HG02623 (cell line): Measurements from ENCODE around the gene ITGA7.

Experiments
- ATAC-seq: cut with Tn5 transposase; IDR thresholded peaks from one replicate; pipeline ENCODE4 v1.9.1; 2021; ENCODE audit warnings: moderate library complexity; ENCODE audit not compliant: unreplicated experiment

The ITGA7 gene

DNA sequence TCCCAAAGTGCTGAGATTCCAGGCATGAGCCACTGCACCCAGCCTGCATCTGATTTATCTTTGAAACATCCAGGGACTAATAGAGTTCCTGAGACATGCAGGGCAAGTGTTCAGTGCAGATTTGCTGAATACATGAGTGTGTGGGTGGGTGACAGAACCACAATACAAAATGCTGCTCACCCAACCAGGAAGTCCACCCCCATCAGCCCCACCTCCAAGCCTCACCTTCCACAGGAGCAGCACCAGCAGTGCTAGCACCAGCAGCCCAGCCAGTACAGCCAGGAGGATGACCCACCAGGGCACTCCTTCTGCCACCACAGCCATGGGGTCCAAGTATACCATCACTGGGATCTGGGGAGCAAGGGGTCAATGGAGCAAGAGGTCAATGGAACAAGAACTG lies 20.0 kb downstream of the ITGA7 start:
- no peak for ATAC-seq

DNA sequence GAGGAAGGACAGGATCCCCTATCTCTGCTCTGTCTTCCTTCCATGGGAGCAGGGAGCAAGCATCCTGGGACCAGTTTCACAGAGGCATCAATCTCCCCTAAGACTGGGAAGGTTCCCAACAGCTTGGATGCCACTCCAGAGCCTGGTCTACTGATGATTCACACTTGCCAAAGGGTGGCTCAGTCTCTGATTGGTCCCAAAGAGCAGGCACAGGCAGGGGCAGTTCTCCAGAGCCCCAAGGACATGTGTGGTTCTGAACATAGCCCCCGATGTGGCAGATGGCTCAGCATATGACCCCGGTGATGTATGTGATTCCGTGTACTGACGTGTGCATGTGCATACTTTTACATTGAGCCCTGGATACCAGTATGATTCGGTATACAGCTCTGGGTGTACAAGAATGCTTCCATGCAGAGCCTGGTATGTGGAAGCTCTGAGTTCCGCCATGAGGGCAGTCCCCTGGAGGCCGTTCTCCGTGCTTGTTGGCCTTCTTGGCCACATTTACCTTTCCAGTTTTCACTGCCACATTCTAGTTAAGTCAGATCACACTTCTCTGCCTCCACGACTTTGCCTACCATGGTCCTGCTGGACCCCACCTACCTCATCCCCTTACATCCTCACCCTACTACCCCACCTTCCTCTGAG lies 21.2 kb downstream of the ITGA7 start:
- ATAC-seq: no peak

DNA sequence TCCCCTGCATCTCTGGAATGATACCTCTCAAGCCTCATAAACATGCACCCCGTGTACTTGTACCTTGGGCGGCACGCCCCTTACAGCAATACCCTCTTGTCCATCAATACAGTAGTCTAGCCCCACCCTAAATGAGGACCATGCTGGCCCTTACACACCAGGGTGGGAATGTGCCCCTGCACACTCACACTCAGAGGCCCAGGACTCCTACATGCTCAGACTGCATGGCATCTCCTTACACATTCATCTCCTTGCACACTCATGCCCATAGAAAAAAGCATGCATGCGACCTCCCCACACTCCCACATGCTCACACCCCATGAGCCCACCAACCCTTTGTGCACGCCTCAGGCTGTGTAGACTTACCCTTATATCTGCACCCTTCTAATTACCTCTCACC lies 22.0 kb downstream of the ITGA7 start:
- no peak for ATAC-seq

DNA sequence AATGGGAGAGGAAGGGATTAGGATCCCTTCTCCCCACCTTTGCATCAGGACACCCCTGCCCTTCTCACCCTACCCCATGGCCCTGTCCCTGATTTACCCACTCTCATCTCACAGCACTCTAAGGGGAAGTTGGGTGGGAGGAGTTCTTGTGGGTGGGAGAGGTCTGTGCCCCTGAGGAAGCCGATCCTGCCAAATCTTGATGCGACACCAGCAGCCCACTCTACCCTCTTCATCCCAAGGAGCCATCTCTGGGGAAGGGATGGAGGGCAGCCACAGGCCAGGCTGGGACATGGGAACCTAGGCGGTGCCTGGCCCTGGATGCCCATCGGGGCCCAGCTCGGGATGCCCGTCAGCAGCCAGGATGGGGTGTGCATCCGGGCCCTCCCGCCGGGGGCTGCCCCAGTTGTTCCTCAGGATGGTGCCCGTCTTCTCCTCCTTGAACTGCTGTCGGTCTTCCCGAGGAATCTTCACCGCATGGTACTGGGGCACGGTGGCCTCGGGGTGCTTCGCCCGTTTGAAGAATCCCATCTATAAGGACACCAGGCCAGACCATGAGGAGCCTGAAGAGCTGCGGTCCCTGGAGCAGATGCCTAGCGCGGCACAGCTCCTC lies 22.8 kb downstream of the ITGA7 start:
- no peak for ATAC-seq

DNA sequence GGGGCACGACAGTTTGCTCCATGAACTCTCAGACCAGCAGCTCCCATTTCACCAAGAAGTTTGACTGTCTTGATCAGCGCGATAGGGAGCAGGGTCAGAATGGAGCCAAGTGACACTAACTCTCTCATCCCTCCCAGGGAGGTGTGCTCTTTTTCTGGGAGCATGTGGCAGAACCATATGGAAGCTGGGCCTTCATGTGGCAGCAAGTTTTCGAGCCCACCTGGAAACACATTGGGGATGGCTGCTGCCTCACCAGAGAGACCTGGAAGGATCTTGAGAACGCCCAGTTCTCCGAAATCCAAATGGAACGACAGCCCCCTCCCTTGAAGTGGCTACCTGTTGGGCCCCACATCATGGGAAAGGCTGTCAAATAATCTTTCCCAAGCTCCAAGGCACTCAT lies 24.0 kb downstream of the ITGA7 start:
- ATAC-seq: no peak

DNA sequence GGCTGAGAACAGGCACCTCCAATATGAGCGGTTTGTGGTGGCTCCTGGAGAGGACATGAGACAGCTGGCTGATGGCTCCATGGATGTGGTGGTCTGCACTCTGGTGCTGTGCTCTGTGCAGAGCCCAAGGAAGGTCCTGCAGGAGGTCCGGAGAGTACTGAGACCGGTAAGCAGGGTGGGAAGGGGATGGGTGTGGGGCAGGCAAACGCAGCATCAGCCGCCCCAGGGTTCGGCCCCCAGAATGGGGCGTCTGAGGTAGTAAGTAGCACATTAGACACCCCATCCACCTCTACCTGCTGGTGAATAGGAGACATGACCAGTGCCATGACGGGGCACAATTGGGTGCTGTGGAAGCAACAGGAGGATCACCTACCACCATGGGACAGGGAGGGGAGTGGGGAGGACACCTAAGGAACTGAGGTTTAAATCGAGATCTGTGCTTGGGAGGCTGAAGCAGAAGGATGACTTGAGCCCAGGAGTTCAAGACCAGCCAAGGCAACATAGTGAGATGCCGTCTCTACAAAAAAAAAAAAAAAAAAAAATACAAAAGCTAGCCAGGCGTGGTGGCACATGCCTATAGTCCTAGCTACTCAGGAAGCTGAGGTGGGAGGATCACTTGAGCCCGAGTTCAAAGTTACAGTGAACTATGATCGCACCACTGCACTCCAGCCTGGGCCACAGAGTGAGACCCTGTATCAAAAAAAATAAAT lies 25.5 kb downstream of the ITGA7 start:
- no peak for ATAC-seq

DNA sequence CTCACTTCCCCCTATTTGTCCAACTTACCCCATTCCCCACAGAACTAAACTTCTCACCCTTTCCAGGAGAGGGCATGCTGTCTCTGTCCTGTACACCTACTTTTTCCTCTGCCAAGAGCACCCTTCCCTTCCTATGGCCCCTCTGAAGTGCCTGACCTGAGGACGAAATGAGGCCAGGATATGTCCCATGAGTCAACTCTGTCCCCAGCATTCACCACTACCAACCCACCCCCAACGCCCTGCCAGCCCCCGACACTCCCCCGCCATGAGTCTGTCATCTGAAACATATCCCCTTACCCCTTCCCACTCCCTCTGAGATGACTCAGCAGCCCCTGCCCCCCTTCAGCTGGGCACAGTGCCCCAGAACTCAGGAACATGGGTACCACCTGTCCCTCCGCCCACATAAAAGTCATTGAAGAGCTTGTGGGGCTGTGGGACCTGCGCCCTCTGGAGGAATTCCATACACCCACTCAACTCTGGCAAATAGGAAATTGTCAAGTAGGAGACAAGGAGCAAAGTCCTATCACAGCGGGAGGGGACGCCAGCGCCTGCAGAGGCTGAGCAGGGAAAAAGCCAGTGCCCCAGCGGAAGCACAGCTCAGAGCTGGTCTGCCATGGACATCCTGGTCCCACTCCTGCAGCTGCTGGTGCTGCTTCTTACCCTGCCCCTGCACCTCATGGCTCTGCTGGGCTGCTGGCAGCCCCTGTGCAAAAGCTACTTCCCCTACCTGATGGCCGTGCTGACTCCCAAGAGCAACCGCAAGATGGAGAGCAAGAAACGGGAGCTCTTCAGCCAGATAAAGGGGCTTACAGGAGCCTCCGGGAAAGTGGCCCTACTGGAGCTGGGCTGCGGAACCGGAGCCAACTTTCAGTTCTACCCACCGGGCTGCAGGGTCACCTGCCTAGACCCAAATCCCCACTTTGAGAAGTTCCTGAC lies 26.3 kb downstream of the ITGA7 start:
- no peak for ATAC-seq

DNA sequence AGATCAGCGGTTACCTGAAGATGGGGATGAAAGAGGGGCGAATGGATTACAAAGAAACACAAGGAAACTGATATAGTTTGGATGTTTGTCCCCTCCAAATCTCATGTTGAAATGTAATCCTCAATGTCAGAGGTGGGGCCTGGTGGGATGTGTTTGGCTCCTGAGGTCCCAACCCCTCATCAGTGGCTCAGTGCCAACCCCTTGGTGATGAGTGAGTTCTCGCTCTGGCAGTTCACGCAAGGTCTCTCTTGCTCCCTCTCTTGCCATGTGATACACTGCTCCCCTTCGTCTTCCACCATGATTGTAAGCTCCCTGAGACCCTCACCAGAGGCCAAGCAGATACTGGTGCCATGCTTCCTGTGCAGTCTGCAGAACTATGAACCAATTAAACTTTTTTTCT lies 28.0 kb downstream of the ITGA7 start:
- ATAC-seq: no peak

DNA sequence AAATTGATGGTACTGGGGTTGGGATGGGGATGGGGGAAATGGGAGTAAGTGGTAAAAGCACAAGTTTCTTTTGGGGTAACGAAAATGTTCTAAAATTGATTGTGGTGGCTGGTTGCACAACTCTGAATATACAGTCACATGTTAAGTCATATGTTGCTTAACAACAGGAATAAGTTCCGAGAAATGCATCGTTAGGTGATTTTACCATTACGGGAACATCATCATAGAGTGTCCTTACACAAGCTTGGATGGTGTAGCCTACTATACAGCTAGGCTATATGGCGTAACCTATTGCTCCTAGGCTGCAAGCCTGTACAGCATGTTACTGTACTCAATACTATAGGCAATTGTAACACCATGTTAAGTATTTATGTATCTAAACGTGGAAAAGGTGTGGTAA lies 31.0 kb downstream of the ITGA7 start:
- no peak for ATAC-seq

DNA sequence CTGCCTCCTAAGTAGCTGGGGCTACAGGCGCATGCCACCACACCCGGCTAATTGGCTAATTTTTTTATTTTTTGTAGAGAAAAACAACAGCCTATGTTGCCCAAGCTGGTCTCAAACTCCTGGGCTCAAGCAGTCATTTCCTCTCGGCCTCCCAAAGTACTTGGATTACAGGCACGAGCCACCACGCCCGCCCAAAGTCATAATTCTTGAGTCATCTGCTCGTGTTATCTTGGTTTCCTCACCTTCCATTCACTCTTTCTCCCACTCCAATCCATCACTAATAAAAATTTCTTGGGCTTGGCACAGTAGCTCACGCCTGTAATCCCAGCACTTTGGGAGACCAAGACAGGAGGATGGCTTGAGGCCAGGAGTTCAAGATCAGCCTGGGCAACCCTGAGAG lies 32.0 kb downstream of the ITGA7 start:
- ATAC-seq: no peak

DNA sequence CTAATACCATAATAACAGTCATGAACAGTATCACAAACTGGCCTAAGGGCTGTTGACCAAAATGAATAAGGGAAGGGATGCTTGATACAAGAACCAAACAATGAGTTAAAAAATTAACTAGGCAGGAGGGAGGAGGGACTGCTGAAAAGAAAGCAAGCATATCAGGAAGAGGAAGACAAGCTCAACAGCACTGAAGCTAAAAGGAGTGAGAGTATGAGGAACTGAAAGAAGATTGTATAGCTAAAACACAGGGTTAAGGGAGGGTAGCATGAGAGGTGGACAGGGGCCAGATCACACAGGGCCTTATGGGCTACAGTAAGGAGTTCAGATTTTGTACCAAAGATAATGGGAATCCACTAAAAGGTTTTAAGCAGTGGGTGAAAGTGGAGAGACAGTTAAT lies 34.1 kb downstream of the ITGA7 start:
- ATAC-seq: peak; percentile 96

DNA sequence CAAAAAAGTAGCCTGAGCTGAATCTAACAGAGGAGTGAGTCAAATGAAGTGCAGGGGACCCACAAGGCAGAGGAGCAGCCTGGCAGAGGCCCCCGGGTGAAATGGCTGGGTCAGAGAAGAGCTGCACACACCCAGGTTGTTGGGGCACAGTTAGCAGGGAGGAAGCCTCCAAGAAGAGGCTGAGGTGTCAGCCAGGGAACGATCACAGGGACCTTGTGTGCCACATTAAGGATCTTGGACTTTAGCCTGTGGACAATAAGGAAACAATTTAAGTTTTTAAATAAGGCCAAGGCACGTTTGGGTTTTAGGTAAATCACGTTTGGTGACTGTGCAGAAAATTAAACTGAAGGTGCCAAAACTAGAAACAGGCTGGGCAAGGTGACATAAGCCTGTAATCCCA lies 36.0 kb downstream of the ITGA7 start:
- ATAC-seq: no peak

DNA sequence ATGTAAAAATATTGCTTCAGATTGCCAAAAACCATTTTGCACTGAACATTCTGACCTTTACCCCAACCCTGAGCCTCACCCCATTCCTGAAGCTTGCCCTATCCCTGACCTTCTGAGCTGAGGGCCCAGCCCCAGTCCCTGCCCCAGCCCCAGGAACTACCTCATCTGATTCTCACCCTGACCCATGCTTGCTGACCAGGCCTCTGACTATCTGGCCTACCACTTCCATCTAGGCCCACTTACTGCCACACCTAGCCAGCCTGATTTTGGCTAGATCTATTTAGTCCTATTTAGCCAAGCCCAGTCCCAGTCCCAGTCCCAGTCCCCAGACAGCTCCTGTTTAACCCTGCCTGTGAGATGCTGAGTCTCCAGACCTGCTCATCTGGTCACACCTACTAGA lies 37.4 kb downstream of the ITGA7 start:
- no peak for ATAC-seq

DNA sequence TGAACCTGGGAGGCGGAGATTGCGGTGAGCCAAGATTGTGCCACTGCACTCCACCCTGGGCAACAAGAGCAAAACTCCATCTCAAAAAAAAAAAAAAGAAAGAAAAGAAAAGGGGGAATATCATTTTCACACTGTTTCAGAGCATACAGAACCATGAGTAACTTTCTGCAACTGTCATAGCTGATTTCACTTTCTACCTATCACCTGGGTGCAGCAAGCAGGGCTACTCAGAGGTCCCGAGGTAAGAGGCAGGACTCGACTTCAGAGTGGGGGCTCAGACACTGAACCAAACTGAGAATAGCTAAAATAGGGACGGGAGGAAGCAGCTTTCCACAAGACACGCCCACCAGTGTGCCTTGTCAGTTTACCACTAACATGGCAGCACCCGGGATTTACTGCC lies 41.2 kb downstream of the ITGA7 start:
- ATAC-seq: no peak

DNA sequence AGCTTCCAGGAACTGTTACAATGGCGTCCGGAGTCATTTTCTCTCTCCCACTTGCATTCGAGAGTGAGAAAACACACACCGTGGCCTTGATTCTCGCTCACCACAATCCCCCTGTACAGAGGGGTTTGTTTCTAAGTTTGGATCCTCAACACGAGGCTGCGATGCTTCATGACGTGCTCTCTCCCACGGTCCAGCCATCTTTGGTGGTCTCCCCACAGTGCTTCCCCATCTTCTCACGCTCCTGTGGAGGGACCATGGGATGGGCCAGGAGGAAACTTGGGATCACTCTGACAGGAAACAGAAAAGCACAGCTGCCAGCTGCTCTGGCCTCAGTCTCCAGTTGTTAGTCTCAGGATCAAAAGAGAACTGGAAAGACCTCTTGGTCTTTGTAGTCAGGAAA lies 42.9 kb downstream of the ITGA7 start:
- ATAC-seq: no peak

DNA sequence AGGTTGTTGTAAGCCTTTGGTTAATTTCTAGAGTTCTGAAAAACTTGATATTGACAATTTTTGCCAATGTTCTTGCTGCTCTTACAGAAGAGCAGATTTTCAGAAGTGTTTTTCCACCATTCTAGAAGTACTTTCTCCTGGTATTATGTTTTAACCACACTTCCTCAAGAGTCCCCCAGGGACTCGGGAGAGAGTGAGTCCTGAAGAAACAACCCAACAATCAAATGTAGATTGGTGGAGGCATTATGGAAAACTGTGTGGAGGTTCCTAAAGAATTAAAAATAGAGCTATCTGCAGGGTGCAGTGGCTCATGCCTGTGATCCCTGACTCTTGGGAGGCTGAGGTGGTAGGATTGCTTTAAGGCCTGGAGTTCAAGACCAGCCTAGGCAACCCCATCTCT lies 44.3 kb downstream of the ITGA7 start:
- ATAC-seq: no peak

DNA sequence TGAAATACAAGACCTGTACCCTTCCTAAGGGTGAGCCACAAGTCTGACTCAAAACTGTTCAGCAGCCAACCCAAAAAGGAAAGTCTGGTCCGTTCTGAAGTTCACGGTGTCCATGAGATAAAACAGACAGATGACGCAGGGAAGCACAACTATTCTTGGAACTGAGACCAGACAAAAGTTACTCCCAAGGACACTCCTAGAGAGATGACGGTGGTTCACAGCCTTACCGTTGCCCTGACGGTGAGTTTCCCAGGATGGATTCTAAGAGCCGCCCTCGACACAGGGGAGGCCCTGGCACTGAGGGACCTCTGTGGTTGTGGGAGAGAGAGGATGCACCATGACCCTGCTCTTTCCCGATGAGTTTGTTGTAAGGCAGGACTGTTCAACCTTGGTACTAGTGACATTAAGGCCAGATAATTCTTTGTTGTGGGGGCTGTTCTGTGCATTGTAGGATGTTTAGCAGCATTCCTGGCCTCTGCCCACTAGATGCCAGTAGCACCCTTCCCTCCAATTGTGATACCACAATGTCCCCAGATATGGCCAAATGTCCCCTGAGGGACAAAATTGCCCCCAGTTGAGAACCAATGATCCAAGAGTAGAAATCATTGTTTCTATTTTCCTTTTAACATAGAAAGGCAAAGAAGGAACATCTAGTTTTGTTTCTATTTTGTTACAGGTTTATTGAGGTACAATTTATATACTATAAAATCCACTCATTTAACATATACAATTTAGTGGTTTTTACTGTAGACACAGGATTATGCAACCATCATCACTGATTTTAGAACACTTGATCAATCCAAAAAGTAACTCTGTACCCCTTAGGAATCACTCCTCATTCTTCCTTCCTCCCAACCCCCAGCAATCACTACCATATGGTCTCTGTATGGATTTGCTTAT lies 48.0 kb downstream of the ITGA7 start:
- ATAC-seq: no peak

DNA sequence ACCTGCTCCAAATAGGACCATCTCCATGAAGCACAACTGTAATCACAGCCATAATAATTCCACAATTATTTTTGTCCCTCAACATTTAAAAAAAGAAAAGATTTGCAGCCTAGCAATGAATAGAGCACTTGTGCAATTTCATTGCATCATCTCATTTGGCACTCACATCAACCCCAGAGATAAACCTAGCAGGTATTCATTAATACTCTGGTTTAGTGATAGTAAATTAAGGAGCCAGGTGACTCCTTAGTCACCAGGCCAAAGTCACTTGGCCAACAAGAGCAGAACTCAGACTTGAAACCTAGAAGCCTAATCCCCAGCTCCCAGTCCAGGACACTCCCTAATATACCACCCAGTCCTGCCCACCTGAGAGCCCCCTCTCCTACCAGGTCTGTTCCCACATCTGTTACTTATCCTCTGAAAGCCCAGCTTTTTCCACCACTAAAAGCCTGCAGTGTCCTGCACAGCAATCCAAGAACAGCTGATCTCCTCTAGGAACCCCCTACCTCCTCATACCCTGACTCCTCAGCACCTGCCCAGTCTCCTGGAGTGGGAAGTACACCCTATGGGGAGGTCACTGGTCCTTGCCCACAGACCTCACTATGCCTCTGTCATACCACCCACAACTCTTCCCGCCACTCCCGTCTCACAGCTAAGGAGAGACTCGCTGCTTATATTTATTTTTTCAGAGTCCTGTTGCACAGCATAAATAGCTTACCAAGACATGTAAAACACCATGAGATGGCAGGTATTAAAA lies 48.9 kb downstream of the ITGA7 start:
- ATAC-seq: no peak

DNA sequence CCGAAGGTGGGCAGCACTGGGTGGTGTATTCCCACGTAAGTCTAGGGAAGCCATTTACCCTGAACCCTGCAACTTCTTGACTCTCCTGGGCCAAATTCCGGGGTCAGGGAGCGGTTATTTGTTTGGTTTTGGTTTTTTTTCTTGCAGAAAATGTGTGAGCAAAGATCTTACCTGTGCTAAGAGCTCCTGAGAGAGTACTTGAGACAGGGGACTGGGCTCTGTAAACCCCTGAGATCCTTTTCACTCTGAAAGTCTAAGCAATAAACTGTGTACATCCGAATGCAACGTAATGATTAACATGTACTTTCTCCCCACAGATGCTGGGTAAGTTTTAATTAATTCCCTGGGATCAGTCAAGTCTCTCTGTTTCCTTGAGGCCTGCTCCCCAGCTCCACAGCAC lies 49.5 kb downstream of the ITGA7 start:
- no peak for ATAC-seq

DNA sequence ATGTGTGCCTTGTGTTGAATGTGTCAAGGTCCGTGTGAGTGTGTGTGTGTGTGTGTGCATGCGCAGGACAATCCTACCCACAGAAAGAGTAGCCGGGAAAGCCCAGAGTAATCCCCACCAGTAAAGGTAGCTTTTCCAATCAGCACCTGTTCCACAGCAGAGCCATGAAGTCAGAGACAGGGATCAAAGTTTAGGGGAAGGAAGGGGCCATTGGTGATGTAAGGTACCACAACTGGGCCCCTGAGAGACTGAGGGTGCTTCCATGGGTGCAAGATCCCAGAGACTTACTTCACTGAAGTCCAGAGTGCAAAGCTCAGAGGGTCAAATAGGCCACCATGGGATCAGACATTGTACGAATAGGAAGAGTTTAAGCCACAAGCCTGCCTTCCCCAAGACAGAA lies 50.5 kb downstream of the ITGA7 start:
- no peak for ATAC-seq
